GM21526 (cell line): ENCODE measurements around the gene IRS1.

Source experiments
- ATAC-seq: cut with Tn5 transposase; IDR thresholded peaks from one replicate; pipeline ENCODE4 v1.9.1; 2021; ENCODE audit warnings: moderate library complexity; ENCODE audit not compliant: unreplicated experiment, low FRiP score

The IRS1 gene

GRCh38 chr2:226763320-226763719, 36.3 kb downstream of the IRS1 start:
- ATAC-seq, result no peak

GRCh38 chr2:226761195-226761583, 38.4 kb downstream of the IRS1 start:
- no peak for ATAC-seq

DNA sequence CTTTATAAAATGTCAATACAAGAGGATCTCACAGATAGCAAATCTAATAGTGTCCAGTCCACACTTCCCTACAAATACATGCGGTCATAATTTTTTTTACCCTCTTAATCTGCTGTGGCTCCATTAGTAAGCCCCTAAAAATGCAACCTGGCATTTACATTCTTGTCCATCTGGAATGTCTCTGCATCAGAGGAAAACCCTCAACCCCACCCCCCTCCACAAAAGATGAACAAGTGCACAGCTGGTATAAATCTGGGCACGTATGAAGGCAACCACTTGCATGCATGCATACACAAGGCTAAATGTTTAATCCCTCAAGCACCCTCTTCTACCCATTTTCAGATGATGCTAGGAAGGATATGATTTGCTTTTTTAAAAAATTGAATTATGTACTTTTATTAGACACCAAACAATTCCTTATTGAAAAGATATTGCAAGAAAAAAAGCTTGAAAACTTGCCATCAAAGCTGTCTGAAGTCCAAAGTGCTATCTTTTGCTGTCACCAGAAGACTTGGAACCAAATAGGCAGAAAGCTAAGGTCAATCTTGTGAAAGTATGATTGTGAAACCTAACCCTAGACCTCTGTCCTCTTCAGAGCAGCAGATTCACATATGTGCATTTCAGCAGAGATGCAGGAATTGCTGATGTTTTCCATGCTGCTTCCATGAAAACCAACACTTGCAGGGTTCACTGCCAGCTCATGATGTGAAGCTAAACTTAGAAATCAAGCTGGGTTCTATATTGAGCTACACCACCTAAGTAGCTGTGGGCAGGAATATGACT, 39.0 kb downstream of the IRS1 start:
- ATAC-seq, result no peak

DNA sequence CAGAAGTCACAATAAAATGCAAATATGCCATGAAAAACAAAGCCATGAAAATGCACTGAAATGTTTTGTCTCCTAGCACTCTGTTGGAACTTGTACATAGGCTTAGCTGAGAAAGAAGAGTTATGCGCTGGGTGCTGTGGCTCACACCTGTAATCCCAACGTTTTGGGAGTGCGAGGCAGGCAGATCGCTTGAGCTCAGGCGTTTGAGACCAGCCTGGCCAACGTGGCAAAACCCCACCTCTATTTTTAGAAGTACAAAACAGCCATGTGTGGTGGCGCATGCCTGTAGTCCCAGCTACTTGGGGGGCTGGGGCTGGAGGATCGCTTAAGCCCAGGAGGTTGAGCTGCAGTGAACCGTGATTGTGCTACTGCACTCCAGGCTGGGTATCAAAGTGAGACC, 39.9 kb downstream of the IRS1 start:
- no peak for ATAC-seq

DNA sequence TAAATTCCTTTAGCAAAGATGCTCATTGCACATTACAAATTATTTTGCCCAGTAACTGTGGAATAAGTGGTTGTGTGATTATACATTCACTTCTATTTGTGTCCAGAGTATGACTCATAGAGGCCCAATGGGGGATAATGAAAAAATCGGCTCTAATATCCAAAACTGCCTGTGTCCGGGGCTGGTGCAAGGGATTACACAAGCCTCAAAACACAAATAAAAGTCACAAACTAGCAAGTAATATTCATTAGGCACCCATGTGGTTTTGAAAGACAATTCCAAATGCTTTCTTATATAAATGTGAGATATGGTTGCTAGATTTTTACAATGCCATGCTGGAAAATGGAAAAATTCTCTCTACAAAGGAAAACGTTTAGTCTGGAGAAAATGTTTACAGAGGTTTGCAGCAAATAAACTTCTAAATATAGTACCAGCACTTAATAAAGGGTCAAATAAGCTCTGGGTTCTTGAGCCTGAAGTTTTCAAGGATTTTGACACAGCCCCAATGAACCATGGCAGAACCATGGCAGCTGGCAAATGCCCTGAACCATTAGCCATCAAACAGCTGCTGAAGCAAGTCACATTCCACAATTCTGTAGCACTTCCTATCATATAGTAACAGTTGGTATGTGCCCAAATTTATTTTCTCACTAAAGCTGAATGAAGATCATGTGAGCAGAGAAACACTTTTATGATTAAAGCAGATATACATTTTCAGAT, 40.5 kb downstream of the IRS1 start:
- ATAC-seq, result no peak

DNA sequence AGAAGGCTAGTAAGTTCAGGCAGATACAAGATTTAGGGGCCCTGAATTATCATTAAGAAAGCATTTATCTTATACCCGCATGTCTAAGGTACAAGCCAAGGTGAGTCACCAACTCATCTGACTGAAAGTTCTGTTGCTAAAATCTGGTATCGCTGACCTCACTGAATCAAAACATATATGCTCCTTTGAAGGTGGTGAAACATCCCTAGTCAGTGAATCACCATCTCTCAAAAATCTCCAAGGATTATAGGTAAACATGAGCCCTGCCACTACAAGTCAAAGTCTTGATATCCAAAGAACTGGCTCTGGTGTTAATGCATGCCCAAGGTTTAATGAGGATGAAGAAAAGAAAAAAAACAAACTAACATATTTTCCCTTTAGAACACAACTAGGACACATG, 43.5 kb downstream of the IRS1 start:
- ATAC-seq, result no peak

DNA sequence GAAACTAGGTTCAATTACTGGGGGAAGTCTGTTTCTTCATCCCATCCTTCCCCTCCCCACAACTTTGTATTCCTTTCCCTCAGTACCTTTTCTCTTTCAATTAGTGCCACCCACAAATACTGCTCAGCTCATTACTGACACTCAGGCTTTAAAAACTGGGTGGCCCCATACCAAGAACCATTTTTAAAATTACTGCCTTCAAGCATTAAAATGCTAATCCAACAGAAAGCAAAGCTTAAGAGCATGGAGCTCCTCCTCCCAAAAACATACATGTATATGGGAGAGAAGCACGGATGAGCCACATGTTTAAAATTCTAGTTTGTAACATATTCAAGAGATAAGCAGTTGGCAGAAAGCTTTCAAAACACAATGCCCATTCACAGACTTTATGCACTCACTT, 44.0 kb downstream of the IRS1 start:
- no peak for ATAC-seq

- no peak for ATAC-seq
Observed at GRCh38 chr2:226754821-226755604, 44.6 kb downstream of the IRS1 start.

GRCh38 chr2:226752887-226753286, 46.7 kb downstream of the IRS1 start:
- ATAC-seq, result no peak

- ATAC-seq, result no peak
Observed at GRCh38 chr2:226747288-226747687, 52.3 kb downstream of the IRS1 start.

DNA sequence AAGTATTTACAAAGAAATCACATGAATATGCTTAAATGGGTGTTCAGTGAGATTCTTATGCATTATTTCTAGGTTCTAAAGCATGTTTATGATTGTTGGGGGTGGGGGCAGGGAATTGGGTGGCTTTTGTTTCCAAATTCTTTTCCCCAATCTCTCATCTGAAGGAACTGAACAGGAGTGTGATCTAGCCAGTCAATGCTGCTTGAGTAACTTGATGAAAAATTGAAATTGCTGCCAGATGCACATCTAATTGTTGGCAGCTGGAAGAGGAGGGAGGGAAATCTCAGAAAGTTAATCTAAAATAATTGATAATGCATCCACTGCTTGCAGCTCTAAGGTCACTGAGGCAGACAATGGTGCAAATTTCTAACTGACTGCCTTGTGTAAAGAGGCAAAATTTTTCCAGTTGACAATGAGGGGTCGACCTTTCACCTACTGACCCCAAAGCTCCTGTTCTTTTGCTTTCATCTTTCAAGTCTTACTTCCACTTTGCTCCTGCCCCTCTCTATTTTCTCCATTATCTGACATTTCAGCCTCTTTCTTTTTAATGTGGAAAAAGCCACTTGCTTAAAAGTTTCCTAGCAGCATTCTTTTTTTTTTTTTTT, 53.3 kb downstream of the IRS1 start:
- ATAC-seq, result no peak

DNA sequence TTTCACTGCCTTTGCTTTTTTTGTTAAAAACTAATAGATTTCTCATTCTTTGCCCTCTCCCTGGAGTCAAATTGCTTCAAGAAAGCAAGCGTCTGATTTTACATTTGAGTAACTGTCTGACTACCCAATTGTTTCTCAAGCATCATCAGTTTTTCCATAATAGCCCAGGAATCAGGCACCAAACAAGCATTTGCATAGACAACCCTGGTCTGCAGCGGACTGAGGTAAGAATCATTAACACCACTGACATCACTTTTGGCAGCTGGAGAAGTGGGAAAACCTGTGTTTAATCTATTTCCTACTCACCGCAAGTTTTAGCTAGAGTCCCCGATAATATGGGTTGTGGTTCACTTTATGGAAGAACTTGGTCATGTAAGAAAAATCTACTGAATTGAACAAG, 55.7 kb downstream of the IRS1 start:
- no peak for ATAC-seq

GRCh38 chr2:226742347-226742746, 57.3 kb downstream of the IRS1 start:
- no peak for ATAC-seq

GRCh38 chr2:226740039-226740648, 59.5 kb downstream of the IRS1 start:
- ATAC-seq, result no peak

DNA sequence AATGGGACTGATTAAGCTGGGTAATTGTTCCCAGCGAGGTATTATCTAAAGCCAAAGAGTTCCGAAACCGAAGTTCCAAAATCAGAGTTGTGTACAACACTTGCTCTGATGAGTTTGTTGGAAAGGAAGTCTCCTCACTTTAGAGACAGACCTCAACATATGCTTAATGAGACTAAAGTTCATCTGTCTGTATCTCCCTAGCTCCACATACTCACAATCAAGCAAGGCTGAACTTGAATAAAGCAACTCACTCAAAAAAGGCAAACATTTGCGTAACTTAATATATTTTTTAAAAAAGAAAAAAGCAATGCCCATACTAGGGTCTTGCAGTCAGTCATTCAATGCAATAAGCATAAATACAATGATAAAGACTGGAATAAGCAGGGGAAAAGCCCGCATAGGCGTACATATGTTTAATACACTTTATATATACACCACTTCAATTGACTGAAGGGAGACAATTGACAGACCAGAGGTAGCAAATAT, 60.0 kb downstream of the IRS1 start:
- ATAC-seq, result no peak

- ATAC-seq, result no peak
Observed at GRCh38 chr2:226738821-226739544, 60.6 kb downstream of the IRS1 start.

- no peak for ATAC-seq
Observed at GRCh38 chr2:226738191-226738820, 61.3 kb downstream of the IRS1 start.

- no peak for ATAC-seq
Observed at GRCh38 chr2:226736382-226736781, 63.2 kb downstream of the IRS1 start.

- no peak for ATAC-seq
Observed at GRCh38 chr2:226733927-226734564, 65.6 kb downstream of the IRS1 start.
